Uterus (tissue), 4 donors: ENCODE data around the gene NAGPA. TPM values are rescaled to one million over a fixed set of nuclear protein-coding genes. Genes with fewer than 3 reads are reported as not detected.

Experiments
- DNase-seq, 2 donors: peaks; one replicate each; pipeline ENCODE4 v3.0.0-alpha.2; 2019 to 2020
- H3K27ac ChIP-seq, 2 donors: fragments of 200-600 bp; sonication (generic); 1 replicate in 1 of 2; 2 replicates in 1 of 2; pipeline ENCODE4 v1.5.1; 2016 to 2018
- H3K27me3 ChIP-seq, 2 donors: fragments of 200-600 bp; sonication (generic); one replicate each; pipeline ENCODE4 v1.5.1; 2018 to 2019; ENCODE audit warnings: control low read depth in 1 of 2
- H3K36me3 ChIP-seq, 2 donors: fragments of 200-600 bp; sonication (generic); one replicate each; pipeline ENCODE4 v1.5.1; 2019; ENCODE audit warnings: control low read depth in 1 of 2
- H3K4me1 ChIP-seq, 2 donors: fragments of 200-600 bp; sonication (generic); one replicate each; pipeline ENCODE4 v1.5.1; 2018 to 2019; ENCODE audit warnings: control low read depth in 1 of 2
- H3K4me3 ChIP-seq, 2 donors: fragments of 200-600 bp; sonication (generic); 1 replicate in 1 of 2; 2 replicates in 1 of 2; pipeline ENCODE4 v1.5.1; 2018 to 2019; ENCODE audit warnings: mild to moderate bottlenecking in 1 of 2
- H3K9me3 ChIP-seq, 2 donors: fragments of 200-600 bp; sonication (generic); one replicate each; pipeline ENCODE4 v1.5.1; 2019; ENCODE audit warnings: control low read depth in 1 of 2
- CTCF ChIP-seq, 4 experiments: fragments of 200-600 bp in 2 of 4; fragments of 450-650 bp in 2 of 4; sonication (generic) in 2 of 4; IDR thresholded peaks; one replicate each; pipeline ENCODE4 v1.5.1; 2016 to 2019; ENCODE audit warnings: antibody characterized with exemption in 4 of 4, mild to moderate bottlenecking in 2 of 4, moderate library complexity in 1 of 4
- POLR2A ChIP-seq, 2 donors: fragments of 450-650 bp; IDR thresholded peaks; one replicate each; pipeline ENCODE4 v1.6.1; 2016; ENCODE audit warnings: antibody characterized with exemption in 2 of 2, mild to moderate bottlenecking in 1 of 2, moderate library complexity in 1 of 2
- intact Hi-C: fragments of 100-400 bp; cut with DNase I; formaldehyde crosslinking; loops from one replicate; pipeline ENCODE4 v1.15.1; 2023; ENCODE audit warnings: low total_unique reads
- total RNA-seq, 4 donors: library from RNA; depleted of rRNA in 3 of 4; stranded (reverse); fragments of >200 nt in 3 of 4; gene quantifications; one replicate each; pipeline versions ENCODE4 v1.1.0 to v1.2.4, GENCODE V29; 2014 to 2023
- donor health status: DM: yes; HTN: yes; CAD: no.

NAGPA gene
- total RNA-seq, 4 donors from 2014 or later = 0.29 to 11.3 (median 8.2) TPM

GRCh38 chr16:5059386-5060072 lies 25.8 kb upstream of the NAGPA start:
- Histone ChIP-seq H3K9me3 (no peaks in the 10 kb centered on the region), H3K27ac (no peak overlapping the region), H3K36me3 (no peaks in the 10 kb centered on the region), H3K4me1 (no peaks in the 10 kb centered on the region), H3K27me3 (no peaks in the 10 kb centered on the region), H3K4me3 (no peak overlapping the region)
- intact Hi-C loops = no loop called here
- no peak for DNase-seq
- TF ChIP-seq POLR2A (IDR thresholded peaks at IDR 0.05) = no peak
- TF ChIP-seq CTCF (IDR thresholded peaks at IDR 0.05) = no peak

- Histone ChIP-seq H3K4me1 (no peaks in the 10 kb centered on the region), H3K27me3 (no peaks in the 10 kb centered on the region), H3K27ac (no peak overlapping the region), H3K36me3 (no peaks in the 10 kb centered on the region), H3K4me3 (no peak overlapping the region), H3K9me3 (no peaks in the 10 kb centered on the region)
- no peak for DNase-seq
- intact Hi-C loops = no loop called here
- no peak for TF ChIP-seq CTCF (IDR thresholded peaks at IDR 0.05)
- no peak for TF ChIP-seq POLR2A (IDR thresholded peaks at IDR 0.05)
Measured at GRCh38 chr16:5058476-5058875, 24.7 kb upstream of the NAGPA start.

GRCh38 chr16:5056352-5056751 lies 22.6 kb upstream of the NAGPA start:
- H3K4me3 ChIP-seq = no peak overlapping the region
- no peaks in the 10 kb centered on the region for H3K9me3 ChIP-seq
- TF ChIP-seq CTCF (IDR thresholded peaks at IDR 0.05) = no peak
- no peak for TF ChIP-seq POLR2A (IDR thresholded peaks at IDR 0.05)
- H3K27me3 ChIP-seq = no peaks in the 10 kb centered on the region
- no peaks in the 10 kb centered on the region for H3K36me3 ChIP-seq
- DNase-seq = no peak
- no peak overlapping the region for H3K27ac ChIP-seq
- H3K4me1 ChIP-seq = no peaks in the 10 kb centered on the region
- intact Hi-C loops = no loop called here

- no peaks in the 10 kb centered on the region for H3K9me3 ChIP-seq
- H3K27me3 ChIP-seq = no peaks in the 10 kb centered on the region
- TF ChIP-seq POLR2A (IDR thresholded peaks at IDR 0.05) (no peak), CTCF (IDR thresholded peaks at IDR 0.05) (no peak)
- no peaks in the 10 kb centered on the region for H3K4me1 ChIP-seq
- H3K27ac ChIP-seq = no peak overlapping the region
- DNase-seq = no peak
- H3K4me3 ChIP-seq = no peak overlapping the region
- intact Hi-C loops = no loop called here
- H3K36me3 ChIP-seq = no peaks in the 10 kb centered on the region
Measured at GRCh38 chr16:5054876-5055865, 21.4 kb upstream of the NAGPA start.

GRCh38 chr16:5046914-5047313 lies 13.2 kb upstream of the NAGPA start:
- Histone ChIP-seq H3K27me3 (no peaks in the 10 kb centered on the region), H3K36me3 (no peaks in the 10 kb centered on the region), H3K4me1 (no peaks in the 10 kb centered on the region), H3K27ac (no peak overlapping the region), H3K4me3 (no peak overlapping the region), H3K9me3 (no peaks in the 10 kb centered on the region)
- TF ChIP-seq CTCF (IDR thresholded peaks at IDR 0.05) (no peak), POLR2A (IDR thresholded peaks at IDR 0.05) (no peak)
- intact Hi-C loops = no loop called here
- no peak for DNase-seq
